ENCODE results near the gene STAM2. TPM values are rescaled to one million over a fixed set of nuclear protein-coding genes. Genes with fewer than 3 reads are reported as not detected.

The STAM2 gene
- total RNA-seq, 1 experiment from 2014 or later, result 38.7 TPM

GRCh38 chr2:152072011-152072410 is 103.6 kb downstream of the STAM2 start:
- DNase-seq (ENCODE audit: low read depth), result no peak

GRCh38 chr2:152071518-152071917 is 104.0 kb downstream of the STAM2 start:
- no peak for DNase-seq (ENCODE audit: low read depth)

DNA sequence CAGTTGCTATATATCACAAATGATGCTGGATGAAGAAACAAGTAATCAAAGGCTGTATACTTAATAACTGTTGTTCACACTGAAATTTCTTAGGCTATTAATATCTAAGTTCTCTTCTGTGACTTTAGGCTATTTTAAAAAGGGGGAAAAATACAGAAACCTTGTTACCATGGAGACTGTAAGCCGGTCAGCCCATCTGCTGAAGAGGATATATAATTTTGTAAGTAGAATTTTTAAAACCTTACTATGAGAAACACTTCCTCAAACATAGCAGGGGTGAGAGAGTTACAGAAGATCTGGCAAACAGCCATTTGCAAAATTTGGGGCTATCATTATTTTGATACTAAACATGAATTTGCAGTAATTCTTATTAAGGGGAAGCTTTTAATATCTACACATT is 104.5 kb downstream of the STAM2 start:
- DNase-seq (ENCODE audit: low read depth), result no peak

DNA sequence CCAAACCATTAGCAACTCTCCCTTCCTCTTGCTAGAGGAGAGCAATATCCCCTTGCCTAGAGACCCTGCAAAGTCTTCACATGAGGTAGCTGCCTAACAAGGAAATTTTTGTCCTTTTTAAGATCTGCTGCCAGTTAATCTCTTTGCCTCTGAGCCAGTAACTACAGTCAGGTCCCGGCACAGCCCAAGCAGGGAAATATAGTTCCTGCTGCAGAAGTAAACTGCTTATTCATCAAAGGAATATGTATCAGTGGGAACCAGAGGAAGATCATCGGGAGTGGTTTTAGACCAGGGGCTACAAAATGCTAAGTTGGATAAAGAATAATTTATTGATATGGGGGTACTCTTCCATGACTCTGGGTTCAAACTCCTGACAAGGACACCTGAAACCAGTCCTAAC is 107.3 kb downstream of the STAM2 start:
- DNase-seq (ENCODE audit: low read depth), result no peak

DNA sequence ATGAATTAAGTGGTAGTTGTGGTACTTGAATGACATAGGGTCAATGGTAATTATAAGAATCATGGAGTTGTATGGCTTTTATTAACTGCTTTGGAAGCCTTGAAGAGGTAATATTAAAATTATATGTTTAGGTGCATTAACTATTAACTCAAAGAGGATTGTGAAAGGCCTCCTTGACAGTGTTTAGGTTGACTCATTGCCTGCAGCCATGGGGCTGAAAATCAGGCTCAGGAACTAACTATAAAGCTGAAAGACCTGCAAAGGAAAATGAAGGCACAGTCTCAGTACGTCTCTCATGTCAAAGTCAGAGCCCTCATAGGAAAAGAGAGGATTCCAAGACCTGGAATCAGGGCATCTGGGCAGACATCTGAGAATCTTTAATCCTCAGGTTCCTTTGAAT is 107.7 kb downstream of the STAM2 start:
- no peak for DNase-seq (ENCODE audit: low read depth)

Other genes with a start within 250 kb of the STAM2 start
- 0.11 and 0.32 TPM in 2 replicates for gene CACNB4, start 76.7 kb downstream of the STAM2 start, total RNA-seq (2014; rRNA removed)
- 11.6 and 12.2 TPM in 2 replicates for gene FMNL2, start 159.4 kb upstream of the STAM2 start, total RNA-seq (2014; rRNA removed)